ENCODE measurements around the gene HSD11B2.

The HSD11B2 gene

DNA sequence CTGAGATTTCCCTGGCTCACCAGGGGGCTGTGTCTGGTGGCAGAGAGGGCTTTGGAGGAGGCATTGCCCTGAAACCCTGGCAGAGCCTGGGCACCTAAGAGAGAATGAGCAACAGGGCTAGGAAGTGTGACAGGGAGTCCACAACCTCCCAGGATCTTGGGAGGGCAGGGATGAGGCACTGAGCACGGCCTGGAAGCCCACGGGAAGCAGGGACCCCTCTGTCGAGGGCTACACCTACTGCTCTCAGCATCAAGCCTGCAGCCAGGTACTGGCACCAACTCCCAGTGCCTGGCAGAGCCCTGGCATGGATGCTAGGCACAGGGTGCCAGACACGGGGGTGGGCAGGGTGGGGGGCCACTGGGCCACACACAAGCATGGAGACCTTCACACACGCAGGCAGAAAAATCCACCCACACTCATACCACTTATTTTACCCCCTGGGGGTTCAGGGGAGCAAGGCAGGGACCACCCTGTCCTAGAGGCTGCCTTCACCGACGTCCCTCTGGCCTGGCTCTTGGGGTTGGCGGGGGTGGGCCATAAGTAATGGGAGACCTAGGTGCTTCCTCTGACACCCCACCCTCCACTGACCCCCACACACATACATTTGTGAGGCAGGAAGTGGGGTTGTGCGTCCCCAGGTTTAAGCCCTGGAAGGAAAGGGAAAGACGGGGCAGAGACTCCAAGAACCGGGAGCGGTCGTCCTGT lies 970 bp upstream of the HSD11B2 start:
- H3K4me3 ChIP-seq (replicated peaks; ENCODE audit: low read depth, low read length), result no peak overlapping the region
- TF ChIP-seq, protein P1, sequence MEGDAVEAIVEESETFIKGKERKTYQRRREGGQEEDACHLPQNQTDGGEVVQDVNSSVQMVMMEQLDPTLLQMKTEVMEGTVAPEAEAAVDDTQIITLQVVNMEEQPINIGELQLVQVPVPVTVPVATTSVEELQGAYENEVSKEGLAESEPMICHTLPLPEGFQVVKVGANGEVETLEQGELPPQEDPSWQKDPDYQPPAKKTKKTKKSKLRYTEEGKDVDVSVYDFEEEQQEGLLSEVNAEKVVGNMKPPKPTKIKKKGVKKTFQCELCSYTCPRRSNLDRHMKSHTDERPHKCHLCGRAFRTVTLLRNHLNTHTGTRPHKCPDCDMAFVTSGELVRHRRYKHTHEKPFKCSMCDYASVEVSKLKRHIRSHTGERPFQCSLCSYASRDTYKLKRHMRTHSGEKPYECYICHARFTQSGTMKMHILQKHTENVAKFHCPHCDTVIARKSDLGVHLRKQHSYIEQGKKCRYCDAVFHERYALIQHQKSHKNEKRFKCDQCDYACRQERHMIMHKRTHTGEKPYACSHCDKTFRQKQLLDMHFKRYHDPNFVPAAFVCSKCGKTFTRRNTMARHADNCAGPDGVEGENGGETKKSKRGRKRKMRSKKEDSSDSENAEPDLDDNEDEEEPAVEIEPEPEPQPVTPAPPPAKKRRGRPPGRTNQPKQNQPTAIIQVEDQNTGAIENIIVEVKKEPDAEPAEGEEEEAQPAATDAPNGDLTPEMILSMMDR (IDR thresholded peaks at IDR 0.05; ENCODE audit: low read length, missing control alignments), result no peak
- no peak for DNase-seq (ENCODE audit: low read depth)

DNA sequence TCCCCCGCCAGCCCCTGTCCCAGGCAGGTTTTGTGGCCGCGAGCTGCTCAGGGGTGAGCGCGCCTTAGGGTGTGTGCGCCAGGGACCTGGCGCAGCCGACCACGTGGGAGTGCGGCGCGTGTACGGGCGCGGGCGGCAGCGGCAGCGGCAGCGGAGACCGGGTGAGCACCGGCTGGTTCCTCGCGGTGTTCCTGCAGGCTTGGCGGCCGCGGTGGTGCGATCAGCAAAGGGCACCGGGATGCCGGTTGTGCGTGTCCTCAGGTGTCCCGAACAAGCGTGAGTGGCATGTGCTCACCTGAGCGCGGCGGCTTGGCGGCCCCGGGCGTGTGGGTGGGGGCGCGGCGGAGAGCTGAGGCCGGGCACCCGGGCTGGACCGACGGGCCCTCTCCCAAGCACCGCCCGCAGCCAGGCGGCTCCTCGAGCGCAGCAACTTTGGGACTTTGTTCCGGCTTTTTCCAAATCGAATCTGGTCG lies 381 bp upstream of the HSD11B2 start:
- DNase-seq (ENCODE audit: low read depth), result no peak
- TF ChIP-seq, protein P1 (IDR thresholded peaks at IDR 0.05; ENCODE audit: low read length, missing control alignments), result no peak
- H3K4me3 ChIP-seq (replicated peaks; ENCODE audit: low read depth, low read length), result no peak overlapping the region

DNA sequence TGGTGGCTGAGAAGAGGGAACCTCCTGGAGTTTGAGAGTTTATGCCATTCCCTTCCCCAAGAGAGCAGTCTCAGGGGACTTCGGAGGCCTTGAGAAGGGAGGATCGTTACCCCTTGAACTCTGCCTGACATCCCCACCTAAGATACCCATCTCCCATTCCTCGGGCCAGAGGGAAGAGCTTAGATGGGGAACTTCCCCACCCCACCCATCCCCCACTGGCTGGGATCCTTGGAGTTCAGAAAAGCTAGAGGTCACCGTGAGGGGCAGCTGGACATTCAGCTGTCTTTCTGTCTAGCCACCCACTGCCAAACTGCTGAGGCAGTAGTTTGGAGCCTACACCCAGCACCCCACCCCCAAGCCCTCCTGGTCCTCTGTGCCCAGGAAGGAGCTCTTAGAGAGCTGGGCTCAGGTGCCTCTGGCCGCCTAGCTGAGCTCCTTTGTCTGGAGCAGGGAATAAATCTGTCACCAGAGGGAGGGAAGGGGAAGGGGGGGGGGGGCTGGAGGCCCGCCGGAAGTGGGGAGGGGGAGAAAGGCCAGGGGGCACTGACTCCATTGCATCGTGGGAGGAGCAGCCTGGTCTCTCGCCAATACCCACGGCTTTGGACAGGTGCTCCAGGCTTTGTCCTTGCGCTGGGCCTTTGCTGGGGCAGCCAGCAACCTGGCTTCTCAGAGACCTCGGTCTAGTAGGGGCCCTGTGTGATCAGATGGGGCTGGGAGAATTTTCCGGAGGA lies 1.0 kb downstream of the HSD11B2 start:
- H3K4me3 ChIP-seq (replicated peaks; ENCODE audit: low read depth, low read length), result peak overlapping the region; percentile 17
- TF ChIP-seq, protein P1 (IDR thresholded peaks at IDR 0.05; ENCODE audit: low read length, missing control alignments), result no peak
- no peak for DNase-seq (ENCODE audit: low read depth)

DNA sequence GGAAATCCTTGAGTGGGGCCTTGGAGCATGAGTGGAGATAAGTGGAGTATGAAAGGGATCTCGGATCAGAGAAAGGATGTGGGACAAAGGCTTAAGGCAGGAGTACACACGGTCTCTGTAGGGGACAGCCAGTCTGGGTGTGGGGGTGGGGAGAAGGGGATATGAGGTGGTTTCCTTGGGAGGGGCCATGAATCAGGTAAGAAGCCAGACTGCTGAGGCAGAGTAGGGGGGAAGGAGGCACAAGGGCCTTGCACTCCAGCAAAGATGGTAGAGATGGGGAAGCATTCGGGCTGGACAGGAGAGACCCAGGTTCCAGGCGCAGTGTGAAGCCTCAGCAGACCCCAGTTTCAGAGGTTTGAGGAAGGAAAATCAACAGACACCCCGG lies 1.6 kb downstream of the HSD11B2 start:
- DNase-seq (ENCODE audit: low read depth), result no peak
- H3K4me3 ChIP-seq (replicated peaks; ENCODE audit: low read depth, low read length), result no peak overlapping the region
- TF ChIP-seq, protein P1 (IDR thresholded peaks at IDR 0.05; ENCODE audit: low read length, missing control alignments), result no peak

DNA sequence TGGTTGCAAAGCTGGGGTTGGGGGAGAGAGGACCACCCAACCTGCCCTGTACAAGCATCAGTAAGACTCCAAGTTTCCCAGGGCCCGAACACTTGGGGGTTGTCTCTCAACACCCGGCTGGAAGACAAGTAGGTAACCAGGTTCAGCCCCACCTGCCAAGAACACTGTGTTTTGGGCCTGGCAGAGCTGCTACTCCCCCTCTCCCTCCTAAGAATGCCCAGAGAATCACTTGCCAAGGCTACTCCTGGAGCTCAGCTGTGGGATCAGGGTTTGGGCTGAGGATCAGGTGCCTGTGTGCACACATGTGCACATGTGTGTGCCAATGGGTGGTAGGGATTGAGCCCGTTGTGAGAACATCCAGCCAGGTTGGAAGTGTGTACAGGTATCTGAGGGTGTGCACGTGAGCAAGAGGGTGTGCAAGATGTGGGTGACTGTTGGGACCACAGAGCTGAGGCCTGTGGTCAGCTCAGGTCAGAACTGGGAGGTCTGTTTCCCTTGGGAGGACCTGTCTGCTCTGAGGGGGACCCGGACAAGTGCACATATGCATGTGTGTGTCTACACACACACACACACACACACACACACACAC lies 2.3 kb downstream of the HSD11B2 start:
- DNase-seq (ENCODE audit: low read depth), result no peak
- no peak overlapping the region for H3K4me3 ChIP-seq (replicated peaks; ENCODE audit: low read depth, low read length)
- TF ChIP-seq, protein P1 (IDR thresholded peaks at IDR 0.05; ENCODE audit: low read length, missing control alignments), result no peak

DNA sequence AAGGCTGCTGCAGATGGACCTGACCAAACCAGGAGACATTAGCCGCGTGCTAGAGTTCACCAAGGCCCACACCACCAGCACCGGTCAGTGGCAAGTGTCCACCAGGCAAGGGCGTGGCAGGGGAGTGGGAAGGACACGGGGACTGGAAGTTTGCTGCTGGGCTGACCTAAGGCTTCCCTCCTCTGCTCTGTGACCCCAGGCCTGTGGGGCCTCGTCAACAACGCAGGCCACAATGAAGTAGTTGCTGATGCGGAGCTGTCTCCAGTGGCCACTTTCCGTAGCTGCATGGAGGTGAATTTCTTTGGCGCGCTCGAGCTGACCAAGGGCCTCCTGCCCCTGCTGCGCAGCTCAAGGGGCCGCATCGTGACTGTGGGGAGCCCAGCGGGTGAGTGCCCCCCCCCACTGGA lies 4.8 kb downstream of the HSD11B2 start:
- TF ChIP-seq, protein P1 (IDR thresholded peaks at IDR 0.05; ENCODE audit: low read length, missing control alignments), result no peak
- no peak overlapping the region for H3K4me3 ChIP-seq (replicated peaks; ENCODE audit: low read depth, low read length)
- DNase-seq (ENCODE audit: low read depth), result no peak
